GM12878 (cell line): ENCODE measurements around the gene STK32B. TPM values are rescaled to one million over a fixed set of nuclear protein-coding genes. Genes with fewer than 3 reads are reported as not detected.

Source experiments
- ATAC-seq: fragments of 200-7000 bp; cut with Tn5 transposase; 3 replicates; pipeline ENCODE4 v1.9.1; 2020; ENCODE audit warnings: mild to moderate bottlenecking, moderate library complexity
- BruUV-seq: library from RNA; stranded (reverse); fragments of 400-500 nt; replicated peaks from 2 replicates; lab custom pipeline; 2021; lab: Mats Ljungman, UMichigan
- CTCF ChIA-PET: fragments of 300-600 bp; sonication (Branson Sonifier 250); formaldehyde crosslinking; extraction: SDS; loops from one replicate; lab custom pipeline; 2021; ENCODE audit warnings: inconsistent platforms; lab: Yijun Ruan, JAX
- POLR2A ChIA-PET: fragments of 350-600 bp; formaldehyde crosslinking; extraction: SDS; loops from one replicate; lab custom pipeline; 2021; ENCODE audit warnings: inconsistent platforms; lab: Charles Lee
- RAD21 ChIA-PET: fragments of 300-600 bp; sonication (Branson Sonifier 250); formaldehyde crosslinking; loops from one replicate; lab custom pipeline; 2023; ENCODE audit warnings: antibody characterized with exemption; ENCODE audit not compliant: unreplicated experiment; lab: Charles Lee
- SMC1A ChIA-PET: fragments of 300-600 bp; sonication (Branson Sonifier 250); formaldehyde crosslinking; loops from one replicate; lab custom pipeline; 2023; ENCODE audit not compliant: unreplicated experiment, uncharacterized antibody; lab: Charles Lee
- DNase-seq: peaks from one replicate; pipeline ENCODE4 v3.0.0-alpha.2; 2011; ENCODE audit warnings: low read depth, low spot score
- FAIRE-seq: peaks from 3 replicates; lab custom pipeline; 2011; peaks lifted over from hg19 to GRCh38; lab: Jason Lieb, UNC
- H2AFZ ChIP-seq: 2 replicates; pipeline ENCODE4 v1.6.0; 2011; ENCODE audit warnings: low read depth, low read length, control low read depth; ENCODE audit not compliant: control insufficient read depth
- H3K27ac ChIP-seq: 2 replicates; pipeline ENCODE4 v1.5.1; 2011; ENCODE audit warnings: control low read depth; ENCODE audit not compliant: control insufficient read depth, insufficient read depth
- H3K27me3 ChIP-seq, 2 experiments: replicated peaks in 1 of 2; 2 replicates each; pipeline versions ENCODE4 v1.6.0 to v1.6.1; 2011; ENCODE audit warnings: low read length in 1 of 2; ENCODE audit not compliant: control insufficient read depth in 2 of 2, insufficient read depth in 2 of 2
- H3K36me3 ChIP-seq, 2 experiments: 2 replicates each; pipeline ENCODE4 v1.5.1; 2011; ENCODE audit warnings: low read length in 1 of 2; ENCODE audit not compliant: control insufficient read depth in 2 of 2, insufficient read depth in 2 of 2
- H3K4me1 ChIP-seq: 2 replicates; pipeline ENCODE4 v1.6.1; 2011; ENCODE audit warnings: mild to moderate bottlenecking, low read length, moderate library complexity, mixed read lengths; ENCODE audit not compliant: control insufficient read depth, insufficient read depth
- H3K4me2 ChIP-seq: 2 replicates; pipeline ENCODE4 v1.6.0; 2011; ENCODE audit warnings: control low read depth; ENCODE audit not compliant: control insufficient read depth, insufficient read depth
- H3K4me3 ChIP-seq: fragments of 200-600 bp; sonication (generic); 2 replicates; pipeline ENCODE4 v1.5.1; 2016
- H3K79me2 ChIP-seq: 2 replicates; pipeline ENCODE4 v1.6.0; 2011; ENCODE audit warnings: low read length; ENCODE audit not compliant: control insufficient read depth, insufficient read depth
- H3K9ac ChIP-seq: 2 replicates; pipeline ENCODE4 v1.8.0; 2011; ENCODE audit warnings: low read length, control low read depth, mixed read lengths; ENCODE audit not compliant: control insufficient read depth, insufficient read depth
- H3K9me3 ChIP-seq: replicated peaks from 3 replicates; pipeline ENCODE4 v1.5.1; 2011; ENCODE audit warnings: mild to moderate bottlenecking, low read length; ENCODE audit not compliant: control insufficient read depth, insufficient read depth
- H4K20me1 ChIP-seq: 2 replicates; pipeline ENCODE4 v1.6.0; 2011; ENCODE audit not compliant: control insufficient read depth, insufficient read depth
- CBFB ChIP-seq: IDR thresholded peaks from 2 replicates; pipeline ENCODE4 v1.6.1; 2016; ENCODE audit warnings: antibody characterized with exemption, low read depth
- EED ChIP-seq: sonication (generic); IDR thresholded peaks from 2 replicates; pipeline ENCODE4 v1.6.1; 2016; ENCODE audit warnings: antibody characterized with exemption, low read depth
- MEF2B ChIP-seq: fragments of 450-650 bp; IDR thresholded peaks from 2 replicates; pipeline ENCODE4 v1.6.1; 2018; ENCODE audit warnings: mild to moderate bottlenecking, moderate library complexity; ENCODE audit not compliant: partially characterized antibody, poor library complexity, severe bottlenecking
- NFXL1 ChIP-seq: fragments of 450-650 bp; IDR thresholded peaks from 2 replicates; pipeline ENCODE4 v1.6.1; 2017; ENCODE audit warnings: antibody characterized with exemption, mild to moderate bottlenecking, borderline replicate concordance
- RUNX3 ChIP-seq: IDR thresholded peaks from 2 replicates; pipeline ENCODE4 v1.6.1; 2012; ENCODE audit warnings: low read length, inconsistent platforms
- TCF12 ChIP-seq: IDR thresholded peaks from 2 replicates; pipeline ENCODE4 v1.6.1; 2011; ENCODE audit warnings: low read depth, mild to moderate bottlenecking, low read length
- WGBS: methylation state at CpG from one replicate; pipeline ENCODE4 v1.1.6; 2016; ENCODE audit warnings: low lambda C conversion rate; ENCODE audit not compliant: insufficient replicate concordance, insufficient coverage; ENCODE audit errors: missing lambda C conversion rate; 5-methylcytosine and 5-hydroxymethylcytosine counted together
- in situ Hi-C: fragments of 300-500 bp; cut with MboI; formaldehyde crosslinking; loops from 9 replicates; pipeline ENCODE4 v1.14.3; 2018; ENCODE audit warnings: mixed read lengths
- intact Hi-C: fragments of 100-400 bp; cut with micrococcal nuclease; formaldehyde crosslinking; loops from one replicate; pipeline ENCODE4 v1.14.2; 2022; ENCODE audit not compliant: unreplicated experiment
- polyA plus RNA-seq, 11 experiments: library from polyadenylated mRNA; depleted of rRNA in 4 of 11; unstranded in 6 of 11; stranded (reverse) in 5 of 11; fragments of >200 nt; fragmentation: Nextera tagmentation in 4 of 11; fragmentation: Illumina TruSeq in 1 of 11; extraction: Ambion mirVana in 4 of 11; extraction: Trizol in 1 of 11; gene quantifications; 1 replicate in 1 of 11; 2 replicates in 10 of 11; pipeline versions ENCODE4 v1.2.1 to v1.2.3, GENCODE V29; 2011 to 2016; ENCODE audit warnings: inconsistent platforms in 2 of 11, missing spikeins in 2 of 11, low read depth in 1 of 11
- total RNA-seq, 4 experiments: library from RNA; depleted of rRNA in 3 of 4; stranded (reverse); fragments of >200 nt in 3 of 4; fragmentation: Illumina TruSeq in 1 of 4; extraction: Trizol in 1 of 4; gene quantifications; 2 replicates each; pipeline versions ENCODE4 v1.2.1 to v1.2.3, GENCODE V29; 2013 to 2021
- TF ChIP-seq, protein P1 (sequence below): IDR thresholded peaks from 2 replicates; pipeline ENCODE4 v1.6.1; 2012; ENCODE audit warnings: low read depth, low read length, improper control_type of control experiment
- TF ChIP-seq, protein P2 (sequence below): fragments of 450-650 bp; IDR thresholded peaks from 2 replicates; pipeline ENCODE4 v1.6.1; 2016; ENCODE audit warnings: mild to moderate bottlenecking
- TF ChIP-seq, protein P3 (sequence below): IDR thresholded peaks from 2 replicates; pipeline ENCODE4 v1.6.1; 2012; ENCODE audit warnings: low read depth, low read length, improper control_type of control experiment
- TF ChIP-seq, protein P4 (sequence below): fragments of 450-650 bp; IDR thresholded peaks from 2 replicates; pipeline ENCODE4 v1.6.1; 2018; ENCODE audit warnings: borderline replicate concordance, mild to moderate bottlenecking; ENCODE audit not compliant: partially characterized antibody

STK32B gene
- total and polyA plus RNA-seq, 10 of the 15 experiments (the other 5 are each of a cell fraction or from before 2014, with no cell fraction given), result 0.04 to 0.12 (median 0.08) TPM; not detected in 7

DNA sequence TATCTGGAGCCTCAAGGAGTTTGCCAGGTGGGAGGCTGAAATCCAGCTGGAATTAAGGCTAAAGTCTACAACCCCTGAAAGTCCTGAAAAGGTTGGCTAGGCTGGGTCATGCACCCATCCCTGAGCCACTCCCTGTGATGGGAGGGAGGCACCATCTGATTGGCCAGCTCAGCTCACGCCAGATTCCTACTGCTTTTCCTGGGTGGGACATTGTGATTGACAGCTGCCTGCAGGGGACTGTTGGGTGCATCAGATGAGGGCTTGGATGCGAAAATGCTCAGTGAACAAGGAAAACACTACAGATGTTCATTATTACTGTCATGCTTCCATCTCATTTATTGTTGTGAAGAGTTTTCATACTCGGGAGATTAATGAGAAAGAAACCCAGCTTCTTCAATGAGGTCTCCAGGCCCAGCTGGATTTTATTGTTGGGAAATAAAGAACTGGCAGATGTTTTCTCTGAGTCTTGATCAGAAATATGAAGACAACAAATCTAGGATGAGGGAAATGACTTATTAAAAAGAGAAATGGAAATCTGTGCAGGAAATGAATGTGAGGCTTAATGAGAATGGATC, 185.9 kb downstream of the STK32B start:
- no peak for DNase-seq
- FAIRE-seq, result no peak
- BruUV-seq, result no TSS peak
- ATAC-seq, result no peak
- H3K27ac ChIP-seq, result no peak overlapping the region
- H3K4me1 ChIP-seq, result no peaks in the 10 kb centered on the region
- H2AFZ ChIP-seq, result no peak overlapping the region
- in situ Hi-C loops, result no loop called here
- POLR2A ChIA-PET, result no interaction called here
- WGBS, result 39% methylated on average over 3 of the region's 3 CpGs
- no peak overlapping the region for H3K9ac ChIP-seq
- H3K27me3 ChIP-seq, result no peaks in the 10 kb centered on the region; a peak in 1 of 4 replicates
- no peaks in the 10 kb centered on the region for H3K36me3 ChIP-seq
- no peaks in the 10 kb centered on the region for H3K9me3 ChIP-seq
- H3K79me2 ChIP-seq, result no peaks in the 10 kb centered on the region
- CTCF ChIA-PET, result interaction anchor here (0.6 kb wide), 1 partner anchor 531 kb away, joined by 3 read pairs; no protein-coding TSS in a partner anchor
- TF ChIP-seq, protein P1, sequence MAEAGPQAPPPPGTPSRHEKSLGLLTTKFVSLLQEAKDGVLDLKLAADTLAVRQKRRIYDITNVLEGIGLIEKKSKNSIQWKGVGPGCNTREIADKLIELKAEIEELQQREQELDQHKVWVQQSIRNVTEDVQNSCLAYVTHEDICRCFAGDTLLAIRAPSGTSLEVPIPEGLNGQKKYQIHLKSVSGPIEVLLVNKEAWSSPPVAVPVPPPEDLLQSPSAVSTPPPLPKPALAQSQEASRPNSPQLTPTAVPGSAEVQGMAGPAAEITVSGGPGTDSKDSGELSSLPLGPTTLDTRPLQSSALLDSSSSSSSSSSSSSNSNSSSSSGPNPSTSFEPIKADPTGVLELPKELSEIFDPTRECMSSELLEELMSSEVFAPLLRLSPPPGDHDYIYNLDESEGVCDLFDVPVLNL, result no peak
- TF ChIP-seq, protein P2, sequence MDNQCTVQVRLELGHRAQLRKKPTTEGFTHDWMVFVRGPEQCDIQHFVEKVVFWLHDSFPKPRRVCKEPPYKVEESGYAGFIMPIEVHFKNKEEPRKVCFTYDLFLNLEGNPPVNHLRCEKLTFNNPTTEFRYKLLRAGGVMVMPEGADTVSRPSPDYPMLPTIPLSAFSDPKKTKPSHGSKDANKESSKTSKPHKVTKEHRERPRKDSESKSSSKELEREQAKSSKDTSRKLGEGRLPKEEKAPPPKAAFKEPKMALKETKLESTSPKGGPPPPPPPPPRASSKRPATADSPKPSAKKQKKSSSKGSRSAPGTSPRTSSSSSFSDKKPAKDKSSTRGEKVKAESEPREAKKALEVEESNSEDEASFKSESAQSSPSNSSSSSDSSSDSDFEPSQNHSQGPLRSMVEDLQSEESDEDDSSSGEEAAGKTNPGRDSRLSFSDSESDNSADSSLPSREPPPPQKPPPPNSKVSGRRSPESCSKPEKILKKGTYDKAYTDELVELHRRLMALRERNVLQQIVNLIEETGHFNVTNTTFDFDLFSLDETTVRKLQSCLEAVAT, result no peak
- TF ChIP-seq, protein P3, sequence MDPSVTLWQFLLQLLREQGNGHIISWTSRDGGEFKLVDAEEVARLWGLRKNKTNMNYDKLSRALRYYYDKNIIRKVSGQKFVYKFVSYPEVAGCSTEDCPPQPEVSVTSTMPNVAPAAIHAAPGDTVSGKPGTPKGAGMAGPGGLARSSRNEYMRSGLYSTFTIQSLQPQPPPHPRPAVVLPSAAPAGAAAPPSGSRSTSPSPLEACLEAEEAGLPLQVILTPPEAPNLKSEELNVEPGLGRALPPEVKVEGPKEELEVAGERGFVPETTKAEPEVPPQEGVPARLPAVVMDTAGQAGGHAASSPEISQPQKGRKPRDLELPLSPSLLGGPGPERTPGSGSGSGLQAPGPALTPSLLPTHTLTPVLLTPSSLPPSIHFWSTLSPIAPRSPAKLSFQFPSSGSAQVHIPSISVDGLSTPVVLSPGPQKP, result no peak
- TF ChIP-seq, protein P4, sequence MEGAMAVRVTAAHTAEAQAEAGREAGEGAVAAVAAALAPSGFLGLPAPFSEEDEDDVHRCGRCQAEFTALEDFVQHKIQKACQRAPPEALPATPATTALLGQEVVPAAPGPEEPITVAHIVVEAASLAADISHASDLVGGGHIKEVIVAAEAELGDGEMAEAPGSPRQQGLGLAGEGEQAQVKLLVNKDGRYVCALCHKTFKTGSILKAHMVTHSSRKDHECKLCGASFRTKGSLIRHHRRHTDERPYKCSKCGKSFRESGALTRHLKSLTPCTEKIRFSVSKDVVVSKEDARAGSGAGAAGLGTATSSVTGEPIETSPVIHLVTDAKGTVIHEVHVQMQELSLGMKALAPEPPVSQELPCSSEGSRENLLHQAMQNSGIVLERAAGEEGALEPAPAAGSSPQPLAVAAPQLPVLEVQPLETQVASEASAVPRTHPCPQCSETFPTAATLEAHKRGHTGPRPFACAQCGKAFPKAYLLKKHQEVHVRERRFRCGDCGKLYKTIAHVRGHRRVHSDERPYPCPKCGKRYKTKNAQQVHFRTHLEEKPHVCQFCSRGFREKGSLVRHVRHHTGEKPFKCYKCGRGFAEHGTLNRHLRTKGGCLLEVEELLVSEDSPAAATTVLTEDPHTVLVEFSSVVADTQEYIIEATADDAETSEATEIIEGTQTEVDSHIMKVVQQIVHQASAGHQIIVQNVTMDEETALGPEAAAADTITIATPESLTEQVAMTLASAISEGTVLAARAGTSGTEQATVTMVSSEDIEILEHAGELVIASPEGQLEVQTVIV, result no peak
- TF ChIP-seq TCF12 (no peak), NFXL1 (no peak), MEF2B (no peak), CBFB (no peak), RUNX3 (no peak), EED (no peak)
- TF ChIP-seq, all 136 proteins: peak for 0
- intact Hi-C loops, result no loop called here
- SMC1A ChIA-PET, result no interaction called here
- no peaks in the 10 kb centered on the region for H4K20me1 ChIP-seq
- H3K4me2 ChIP-seq, result no peak overlapping the region
- no peak overlapping the region for H3K4me3 ChIP-seq
- RAD21 ChIA-PET, result no interaction called here
